C4-2B (cell line): Measurements from ENCODE around the gene SCN8A.

Source experiments
- CTCF ChIP-seq: fragments of 450-650 bp; conservative IDR thresholded peaks from 2 replicates; pipeline ENCODE4 v1.5.1; 2017; ENCODE audit warnings: mild to moderate bottlenecking
- ZFX ChIP-seq: fragments of 450-650 bp; IDR thresholded peaks from 2 replicates; pipeline ENCODE4 v1.6.1; 2017

DNA sequence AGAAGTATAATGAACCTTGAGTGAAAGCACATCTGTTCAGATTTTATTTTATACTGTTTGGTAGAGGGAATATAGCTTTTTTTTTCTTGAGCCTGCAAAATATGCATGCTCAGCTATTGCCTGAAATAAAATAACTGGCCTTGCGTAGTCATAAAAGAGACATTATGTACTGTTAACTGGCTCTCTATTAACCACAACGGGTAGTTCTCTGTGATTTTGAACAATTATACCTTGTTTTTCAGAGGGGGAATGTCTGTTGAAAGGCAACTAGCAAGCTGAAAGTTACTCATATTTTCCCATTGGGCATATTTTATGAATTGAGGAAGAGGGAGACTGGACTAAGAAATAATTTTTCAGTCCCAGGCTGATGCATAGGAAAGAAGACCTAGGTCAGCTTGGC, 194.9 kb downstream of the SCN8A start:
- no peak for TF ChIP-seq CTCF
- TF ChIP-seq ZFX = no peak
